ENCODE data around the gene ZC2HC1C. TPM values are rescaled to one million over a fixed set of nuclear protein-coding genes. Genes with fewer than 3 reads are reported as not detected.
A peak's percentile ranks its signal among the peaks of the same experiment; 100 is the strongest.

Gene ZC2HC1C
- total RNA-seq: under 0.01 TPM

- Histone ChIP-seq H3K27me3 (ENCODE audit: control insufficient read depth in 3 of 3, insufficient read depth in 3 of 3, low read length in 3 of 3) (no peaks in the 10 kb centered on the region), H3K9me3 (ENCODE audit: control insufficient read depth in 3 of 3, low read length in 3 of 3) (no peaks in the 10 kb centered on the region), H3K4me3 (ENCODE audit: low read length in 3 of 3) (peak within 1 kb of the TSS; percentile 78 to 90 (median 80)), H3K4me1 (ENCODE audit: control insufficient read depth in 3 of 3, insufficient read depth in 3 of 3, low read length in 3 of 3) (peaks cover 23 to 60% (median 34%) of the 10 kb centered on the region in 3 donors), H3K9ac (ENCODE audit: low read depth in 1 of 3, low read length in 3 of 3) (peak within 1 kb of the TSS; percentile 85 to 92 (median 88)), H3K27ac (ENCODE audit: low read depth, low read length) (peak within 1 kb of the TSS; percentile 97), H3K36me3 (ENCODE audit: control insufficient read depth in 3 of 3, insufficient read depth in 3 of 3, low read length in 3 of 3) (peaks cover 0 to 6% (median 0%) of the 10 kb centered on the region in 3 donors)
These were observed at the start of gene ZC2HC1C for GRCh38 chr14:75069121-75069810. Gene ZC2HC1C (plus strand): TSS chr14:75069641. CDS start chr14:75070574, 933 bp downstream.

- Histone ChIP-seq H3K36me3 (ENCODE audit: control insufficient read depth in 3 of 3, insufficient read depth in 3 of 3, low read length in 3 of 3) (peaks cover 23 to 36% (median 32%) of the 10 kb centered on the region in 3 donors), H3K4me3 (ENCODE audit: low read length in 3 of 3) (no peak overlapping the region)
These were observed 46.8 kb upstream of the ZC2HC1C start for GRCh38 chr14:75022655-75023054.

GRCh38 chr14:75023108-75023507 is 46.3 kb upstream of the ZC2HC1C start:
- H3K27ac ChIP-seq (ENCODE audit: low read depth, low read length): peak overlapping the region; percentile 3
- peaks cover 20 to 35% (median 30%) of the 10 kb centered on the region in 3 donors for H3K36me3 ChIP-seq (ENCODE audit: control insufficient read depth in 3 of 3, insufficient read depth in 3 of 3, low read length in 3 of 3)
- peaks cover 0 to 5% (median 3%) of the 10 kb centered on the region in 3 donors for H3K4me1 ChIP-seq (ENCODE audit: control insufficient read depth in 3 of 3, insufficient read depth in 3 of 3, low read length in 3 of 3)

More at GRCh38 chr14:75022655-75023054, 46.8 kb upstream of the ZC2HC1C start:
- Histone ChIP-seq H3K9me3 (ENCODE audit: control insufficient read depth in 3 of 3, low read length in 3 of 3) (no peaks in the 10 kb centered on the region), H3K27me3 (ENCODE audit: control insufficient read depth in 3 of 3, insufficient read depth in 3 of 3, low read length in 3 of 3) (no peaks in the 10 kb centered on the region), H3K4me1 (ENCODE audit: control insufficient read depth in 3 of 3, insufficient read depth in 3 of 3, low read length in 3 of 3) (peaks cover 0 to 5% (median 3%) of the 10 kb centered on the region in 3 donors), H3K27ac (ENCODE audit: low read depth, low read length) (peak overlapping the region; percentile 3), H3K9ac (ENCODE audit: low read depth in 1 of 3, low read length in 3 of 3) (no peak overlapping the region)

GRCh38 chr14:75025082-75025481 is 44.4 kb upstream of the ZC2HC1C start:
- no peaks in the 10 kb centered on the region for H3K9me3 ChIP-seq (ENCODE audit: control insufficient read depth in 3 of 3, low read length in 3 of 3)
- H3K36me3 ChIP-seq (ENCODE audit: control insufficient read depth in 3 of 3, insufficient read depth in 3 of 3, low read length in 3 of 3): peaks cover 13 to 28% (median 23%) of the 10 kb centered on the region in 3 donors
- peaks cover 0 to 5% (median 3%) of the 10 kb centered on the region in 3 donors for H3K4me1 ChIP-seq (ENCODE audit: control insufficient read depth in 3 of 3, insufficient read depth in 3 of 3, low read length in 3 of 3)
- H3K27me3 ChIP-seq (ENCODE audit: control insufficient read depth in 3 of 3, insufficient read depth in 3 of 3, low read length in 3 of 3): no peaks in the 10 kb centered on the region
- no peak overlapping the region for H3K9ac ChIP-seq (ENCODE audit: low read depth in 1 of 3, low read length in 3 of 3)
- no peak overlapping the region for H3K4me3 ChIP-seq (ENCODE audit: low read length in 3 of 3)
- no peak overlapping the region for H3K27ac ChIP-seq (ENCODE audit: low read depth, low read length)

More at GRCh38 chr14:75023108-75023507, 46.3 kb upstream of the ZC2HC1C start:
- H3K9ac ChIP-seq (ENCODE audit: low read depth in 1 of 3, low read length in 3 of 3): no peak overlapping the region
- H3K4me3 ChIP-seq (ENCODE audit: low read length in 3 of 3): no peak overlapping the region
- no peaks in the 10 kb centered on the region for H3K27me3 ChIP-seq (ENCODE audit: control insufficient read depth in 3 of 3, insufficient read depth in 3 of 3, low read length in 3 of 3)
- no peaks in the 10 kb centered on the region for H3K9me3 ChIP-seq (ENCODE audit: control insufficient read depth in 3 of 3, low read length in 3 of 3)

GRCh38 chr14:75025876-75026275 is 43.6 kb upstream of the ZC2HC1C start:
- peaks cover 15 to 27% (median 21%) of the 10 kb centered on the region in 3 donors for H3K36me3 ChIP-seq (ENCODE audit: control insufficient read depth in 3 of 3, insufficient read depth in 3 of 3, low read length in 3 of 3)
- no peaks in the 10 kb centered on the region for H3K27me3 ChIP-seq (ENCODE audit: control insufficient read depth in 3 of 3, insufficient read depth in 3 of 3, low read length in 3 of 3)
- H3K9me3 ChIP-seq (ENCODE audit: control insufficient read depth in 3 of 3, low read length in 3 of 3): no peaks in the 10 kb centered on the region
- H3K4me3 ChIP-seq (ENCODE audit: low read length in 3 of 3): no peak overlapping the region
- no peak overlapping the region for H3K9ac ChIP-seq (ENCODE audit: low read depth in 1 of 3, low read length in 3 of 3)
- no peak overlapping the region for H3K27ac ChIP-seq (ENCODE audit: low read depth, low read length)
- peaks cover 0 to 5% (median 3%) of the 10 kb centered on the region in 3 donors for H3K4me1 ChIP-seq (ENCODE audit: control insufficient read depth in 3 of 3, insufficient read depth in 3 of 3, low read length in 3 of 3)

GRCh38 chr14:75030147-75030546 is 39.3 kb upstream of the ZC2HC1C start:
- H3K36me3 ChIP-seq (ENCODE audit: control insufficient read depth in 3 of 3, insufficient read depth in 3 of 3, low read length in 3 of 3): peaks cover 27 to 41% (median 34%) of the 10 kb centered on the region in 3 donors

GRCh38 chr14:75032939-75033338 is 36.5 kb upstream of the ZC2HC1C start:
- no peak overlapping the region for H3K9ac ChIP-seq (ENCODE audit: low read depth in 1 of 3, low read length in 3 of 3)
- H3K4me1 ChIP-seq (ENCODE audit: control insufficient read depth in 3 of 3, insufficient read depth in 3 of 3, low read length in 3 of 3): no peaks in the 10 kb centered on the region
- no peak overlapping the region for H3K4me3 ChIP-seq (ENCODE audit: low read length in 3 of 3)
- no peaks in the 10 kb centered on the region for H3K27me3 ChIP-seq (ENCODE audit: control insufficient read depth in 3 of 3, insufficient read depth in 3 of 3, low read length in 3 of 3)
- no peaks in the 10 kb centered on the region for H3K9me3 ChIP-seq (ENCODE audit: control insufficient read depth in 3 of 3, low read length in 3 of 3)
- peaks cover 29 to 52% (median 39%) of the 10 kb centered on the region in 3 donors for H3K36me3 ChIP-seq (ENCODE audit: control insufficient read depth in 3 of 3, insufficient read depth in 3 of 3, low read length in 3 of 3)
- no peak overlapping the region for H3K27ac ChIP-seq (ENCODE audit: low read depth, low read length)

More at GRCh38 chr14:75030147-75030546, 39.3 kb upstream of the ZC2HC1C start:
- Histone ChIP-seq H3K27me3 (ENCODE audit: control insufficient read depth in 3 of 3, insufficient read depth in 3 of 3, low read length in 3 of 3) (no peaks in the 10 kb centered on the region), H3K9ac (ENCODE audit: low read depth in 1 of 3, low read length in 3 of 3) (no peak overlapping the region), H3K9me3 (ENCODE audit: control insufficient read depth in 3 of 3, low read length in 3 of 3) (no peaks in the 10 kb centered on the region), H3K4me1 (ENCODE audit: control insufficient read depth in 3 of 3, insufficient read depth in 3 of 3, low read length in 3 of 3) (no peaks in the 10 kb centered on the region), H3K27ac (ENCODE audit: low read depth, low read length) (no peak overlapping the region), H3K4me3 (ENCODE audit: low read length in 3 of 3) (no peak overlapping the region)

GRCh38 chr14:75040507-75040906 is 28.9 kb upstream of the ZC2HC1C start:
- no peak overlapping the region for H3K4me3 ChIP-seq (ENCODE audit: low read length in 3 of 3)
- H3K36me3 ChIP-seq (ENCODE audit: control insufficient read depth in 3 of 3, insufficient read depth in 3 of 3, low read length in 3 of 3): peaks cover 15 to 31% (median 24%) of the 10 kb centered on the region in 3 donors
- no peaks in the 10 kb centered on the region for H3K27me3 ChIP-seq (ENCODE audit: control insufficient read depth in 3 of 3, insufficient read depth in 3 of 3, low read length in 3 of 3)
- H3K9ac ChIP-seq (ENCODE audit: low read depth in 1 of 3, low read length in 3 of 3): no peak overlapping the region
- no peak overlapping the region for H3K27ac ChIP-seq (ENCODE audit: low read depth, low read length)
- peaks cover 0 to 6% (median 5%) of the 10 kb centered on the region in 3 donors for H3K4me1 ChIP-seq (ENCODE audit: control insufficient read depth in 3 of 3, insufficient read depth in 3 of 3, low read length in 3 of 3)
- no peaks in the 10 kb centered on the region for H3K9me3 ChIP-seq (ENCODE audit: control insufficient read depth in 3 of 3, low read length in 3 of 3)

GRCh38 chr14:75040959-75041358 is 28.5 kb upstream of the ZC2HC1C start:
- H3K9me3 ChIP-seq (ENCODE audit: control insufficient read depth in 3 of 3, low read length in 3 of 3): no peaks in the 10 kb centered on the region
- H3K36me3 ChIP-seq (ENCODE audit: control insufficient read depth in 3 of 3, insufficient read depth in 3 of 3, low read length in 3 of 3): peaks cover 11 to 27% (median 20%) of the 10 kb centered on the region in 3 donors
- peaks cover 0 to 8% (median 5%) of the 10 kb centered on the region in 3 donors for H3K4me1 ChIP-seq (ENCODE audit: control insufficient read depth in 3 of 3, insufficient read depth in 3 of 3, low read length in 3 of 3)
- no peak overlapping the region for H3K27ac ChIP-seq (ENCODE audit: low read depth, low read length)
- no peak overlapping the region for H3K4me3 ChIP-seq (ENCODE audit: low read length in 3 of 3)
- no peaks in the 10 kb centered on the region for H3K27me3 ChIP-seq (ENCODE audit: control insufficient read depth in 3 of 3, insufficient read depth in 3 of 3, low read length in 3 of 3)
- H3K9ac ChIP-seq (ENCODE audit: low read depth in 1 of 3, low read length in 3 of 3): no peak overlapping the region

GRCh38 chr14:75041613-75042012 is 27.8 kb upstream of the ZC2HC1C start:
- H3K36me3 ChIP-seq (ENCODE audit: control insufficient read depth in 3 of 3, insufficient read depth in 3 of 3, low read length in 3 of 3): peaks cover 10 to 25% (median 17%) of the 10 kb centered on the region in 3 donors

More at GRCh38 chr14:75041613-75042012, 27.8 kb upstream of the ZC2HC1C start:
- no peak overlapping the region for H3K4me3 ChIP-seq (ENCODE audit: low read length in 3 of 3)
- no peak overlapping the region for H3K27ac ChIP-seq (ENCODE audit: low read depth, low read length)
- no peaks in the 10 kb centered on the region for H3K27me3 ChIP-seq (ENCODE audit: control insufficient read depth in 3 of 3, insufficient read depth in 3 of 3, low read length in 3 of 3)
- H3K9me3 ChIP-seq (ENCODE audit: control insufficient read depth in 3 of 3, low read length in 3 of 3): no peaks in the 10 kb centered on the region
- no peak overlapping the region for H3K9ac ChIP-seq (ENCODE audit: low read depth in 1 of 3, low read length in 3 of 3)
- H3K4me1 ChIP-seq (ENCODE audit: control insufficient read depth in 3 of 3, insufficient read depth in 3 of 3, low read length in 3 of 3): peaks cover 0 to 8% (median 5%) of the 10 kb centered on the region in 3 donors

All from skeletal muscle tissue (tissue), 4 donors.